Sigmoid colon (tissue), 7 donors: ENCODE results near the gene PLXDC1. TPM values are rescaled to one million over a fixed set of nuclear protein-coding genes. Genes with fewer than 3 reads are reported as not detected.
"Not testable (repeated sequence)": the region's sequence is repeated elsewhere in the genome, so short reads cannot be mapped to it uniquely, and the experiment has no call there.

Experiments
- DNase-seq: peaks from one replicate; pipeline ENCODE4 v3.0.0-alpha.2; 2019
- H3K27ac ChIP-seq, 4 donors: fragments of 200-600 bp; sonication (generic); one replicate each; pipeline ENCODE4 v1.5.1; 2016 to 2019; ENCODE audit warnings: mild to moderate bottlenecking in 1 of 4
- H3K27me3 ChIP-seq, 3 donors: fragments of 200-600 bp; sonication (generic); one replicate each; pipeline ENCODE4 v1.5.1; 2019; ENCODE audit warnings: mild to moderate bottlenecking in 1 of 3
- H3K36me3 ChIP-seq, 4 donors: fragments of 200-600 bp; sonication (generic); one replicate each; pipeline ENCODE4 v1.5.1; 2016 to 2019
- H3K4me1 ChIP-seq, 4 donors: fragments of 200-600 bp; sonication (generic); one replicate each; pipeline ENCODE4 v1.5.1; 2017 to 2019
- H3K4me3 ChIP-seq, 4 donors: fragments of 200-600 bp; sonication (generic); one replicate each; pipeline ENCODE4 v1.5.1; 2017 to 2019; ENCODE audit warnings: mild to moderate bottlenecking in 2 of 4, moderate library complexity in 1 of 4
- H3K9me3 ChIP-seq, 4 donors: fragments of 200-600 bp in 3 of 4; sonication (generic) in 3 of 4; one replicate each; pipeline versions ENCODE4 v1.5.1 to v1.6.1; 2013 to 2019
- CTCF ChIP-seq, 4 experiments: fragments of 450-650 bp in 3 of 4; fragments of 200-600 bp in 1 of 4; IDR thresholded peaks; one replicate each; pipeline ENCODE4 v1.5.1; 2016 to 2019; ENCODE audit warnings: antibody characterized with exemption in 4 of 4, mild to moderate bottlenecking in 3 of 4, moderate library complexity in 2 of 4
- EP300 ChIP-seq, 4 donors: sonication (generic); formaldehyde crosslinking; IDR thresholded peaks; one replicate each; pipeline ENCODE4 v1.6.1; 2017; ENCODE audit warnings: antibody characterized with exemption in 4 of 4
- POLR2A ChIP-seq, 2 donors: fragments of 450-650 bp; IDR thresholded peaks; one replicate each; pipeline ENCODE4 v1.6.1; 2016; ENCODE audit warnings: antibody characterized with exemption in 2 of 2, mild to moderate bottlenecking in 2 of 2, moderate library complexity in 2 of 2
- POLR2AphosphoS5 ChIP-seq, 4 donors: sonication (generic); formaldehyde crosslinking; IDR thresholded peaks; one replicate each; pipeline ENCODE4 v1.6.1; 2017; ENCODE audit warnings: antibody characterized with exemption in 4 of 4
- WGBS, 2 donors: extraction: QIAGEN DNeasy Blood & Tissue Kit; methylation state at CpG; one replicate each; pipeline ENCODE4 v1.1.7; 2013; 5-methylcytosine and 5-hydroxymethylcytosine counted together
- intact Hi-C: fragments of 100-400 bp; cut with DNase I; formaldehyde crosslinking; loops from one replicate; pipeline ENCODE4 v1.15.1; 2023
- polyA plus RNA-seq, 3 donors: library from polyadenylated mRNA; stranded (reverse); fragments of 200-250 nt; gene quantifications; one replicate each; pipeline ENCODE4 v1.2.3, GENCODE V29; 2013
- total RNA-seq, 4 donors: library from RNA; depleted of rRNA; stranded (reverse); fragments of >200 nt; gene quantifications; one replicate each; pipeline ENCODE4 v1.1.0, GENCODE V29; 2016
- donor health status: healthy with polysubstance abuse.
- donor health status: Bipolar disorder and iron deficiency.
- donor health status: healthy.

PLXDC1 gene
- total and polyA plus RNA-seq, 7 donors = 1.4 to 13.0 (median 6.2) TPM

- H3K36me3 ChIP-seq = no peaks in the 10 kb centered on the region
- peaks cover 0 to 10% (median 4%) of the 10 kb centered on the region in 4 donors for H3K4me1 ChIP-seq
- no peaks in the 10 kb centered on the region for H3K27me3 ChIP-seq
- intact Hi-C loops = no loop called here
- H3K27ac ChIP-seq = no peak overlapping the region
- peak overlapping the region in 3 of 4 donors; percentile 48 to 56 (median 55) for H3K4me3 ChIP-seq
- no peak for DNase-seq
- TF ChIP-seq CTCF (IDR thresholded peaks at IDR 0.05) (no peak), POLR2A (IDR thresholded peaks at IDR 0.05) (no peak), POLR2AphosphoS5 (IDR thresholded peaks at IDR 0.05) (no peak), EP300 (IDR thresholded peaks at IDR 0.05) (no peak)
- no peaks in the 10 kb centered on the region for H3K9me3 ChIP-seq
- 79 to 86% methylated on average over 11 of the region's 11 CpGs for WGBS, 2 donors
Observed at GRCh38 chr17:39057701-39058206, 93.7 kb downstream of the PLXDC1 start.

DNA sequence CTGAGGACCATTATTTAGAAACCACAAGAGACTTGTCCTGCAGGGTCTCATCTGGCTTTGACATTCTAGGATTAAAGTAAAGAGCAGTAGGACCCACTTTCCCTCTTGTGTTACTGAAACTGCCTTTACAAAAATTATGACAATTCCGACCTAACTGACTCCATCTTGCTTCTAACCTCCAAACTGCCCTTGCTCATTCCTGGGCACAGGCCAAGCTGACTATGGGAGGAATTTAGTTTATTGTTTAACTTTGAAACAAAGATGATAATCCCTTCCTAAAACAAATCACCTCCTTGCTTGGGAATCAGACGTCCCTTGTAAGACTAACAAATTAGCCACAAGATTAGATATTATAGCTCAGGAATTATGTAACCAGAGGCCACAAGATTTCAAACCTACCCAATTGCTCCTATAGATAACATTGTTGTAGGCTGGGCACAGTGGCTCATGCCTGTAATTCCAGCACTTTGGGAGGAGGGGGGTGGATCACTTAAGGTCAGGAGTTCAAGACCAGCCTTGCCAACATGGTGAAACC is 97.3 kb downstream of the PLXDC1 start:
- H3K9me3 ChIP-seq = no peaks in the 10 kb centered on the region
- no peak for TF ChIP-seq EP300 (IDR thresholded peaks at IDR 0.05)
- TF ChIP-seq CTCF (IDR thresholded peaks at IDR 0.05) = no peak
- TF ChIP-seq POLR2AphosphoS5 (IDR thresholded peaks at IDR 0.05) = no peak
- TF ChIP-seq POLR2A (IDR thresholded peaks at IDR 0.05) = no peak
- WGBS, 2 donors = 13 to 59% methylated on average over 2 of the region's 2 CpGs
- DNase-seq = no peak
- no peaks in the 10 kb centered on the region for H3K27me3 ChIP-seq
- intact Hi-C loops = no loop called here
- no peaks in the 10 kb centered on the region for H3K36me3 ChIP-seq
- no peak overlapping the region for H3K4me3 ChIP-seq
- H3K27ac ChIP-seq = no peak overlapping the region
- H3K4me1 ChIP-seq = peaks cover 0 to 10% (median 4%) of the 10 kb centered on the region in 4 donors

DNA sequence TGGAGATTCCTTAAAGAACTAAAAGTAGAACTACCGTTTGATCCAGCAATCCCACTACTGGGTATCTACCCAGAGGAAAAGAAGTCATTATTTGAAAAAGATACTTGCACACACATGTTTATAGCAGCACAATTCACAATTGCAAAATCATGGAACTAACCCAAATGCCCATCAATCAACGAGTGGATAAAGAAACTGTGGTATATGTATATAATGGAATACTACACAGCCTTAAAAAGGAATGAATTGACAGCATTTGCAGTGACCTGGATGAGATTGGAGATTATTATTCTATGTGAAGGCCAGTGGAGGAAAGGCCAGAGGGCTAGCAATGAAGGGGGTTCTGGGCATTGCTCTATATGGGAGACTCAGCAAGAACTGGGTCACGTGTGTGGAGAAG is 99.0 kb downstream of the PLXDC1 start:
- H3K27me3 ChIP-seq, H3K36me3 ChIP-seq, intact Hi-C loops, H3K4me3 ChIP-seq, H3K9me3 ChIP-seq, DNase-seq, H3K27ac ChIP-seq: not testable (repeated sequence)
- 87 to 88% methylated on average over 3 of the region's 3 CpGs for WGBS, 2 donors
- peaks cover 0 to 10% (median 2%) of the 10 kb centered on the region in 4 donors for H3K4me1 ChIP-seq

GRCh38 chr17:39051001-39051585 is 100.3 kb downstream of the PLXDC1 start:
- H3K9me3 ChIP-seq = peaks cover 10 to 17% (median 17%) of the 10 kb centered on the region in 4 donors
- 74 to 90% methylated on average over 12 of the region's 12 CpGs for WGBS, 2 donors
- H3K27me3 ChIP-seq = no peaks in the 10 kb centered on the region

More at GRCh38 chr17:39051001-39051585, 100.3 kb downstream of the PLXDC1 start:
- no peak overlapping the region for H3K4me3 ChIP-seq
- H3K27ac ChIP-seq = no peak overlapping the region
- intact Hi-C loops = no loop called here
- no peaks in the 10 kb centered on the region for H3K4me1 ChIP-seq
- H3K36me3 ChIP-seq = no peaks in the 10 kb centered on the region
- TF ChIP-seq POLR2AphosphoS5 (IDR thresholded peaks at IDR 0.05) = no peak
- TF ChIP-seq EP300 (IDR thresholded peaks at IDR 0.05) = no peak
- TF ChIP-seq CTCF (IDR thresholded peaks at IDR 0.05) = no peak
- TF ChIP-seq POLR2A (IDR thresholded peaks at IDR 0.05) = no peak
- DNase-seq = no peak
